ENCODE data around the gene GAGE12G. TPM values are rescaled to one million over a fixed set of nuclear protein-coding genes. Genes with fewer than 3 reads are reported as not detected.

The GAGE12G gene
- total RNA-seq, 1 donor from 2014 or later, result not detected

- DNase-seq (no peak), ATAC-seq (ENCODE audit: low read depth) (no peak)
- Mint-ChIP-seq H3K4me1 (no peaks in the 10 kb centered on the region), H3K27ac (no peak overlapping the region), H3K27me3 (no peaks in the 10 kb centered on the region), H3K4me3 (no peak overlapping the region), H3K36me3 (ENCODE audit: low read depth) (no peaks in the 10 kb centered on the region), H3K9me3 (no peaks in the 10 kb centered on the region)
- ChIA-PET CTCF (no interaction called here), POLR2A (no interaction called here)
- intact Hi-C loops (cut with micrococcal nuclease), result no loop called here
- TF ChIP-seq CTCF (IDR thresholded peaks at IDR 0.05), result no peak
Measured at GRCh38 chrX:49610718-49611310, 40.6 kb downstream of the GAGE12G start.

DNA sequence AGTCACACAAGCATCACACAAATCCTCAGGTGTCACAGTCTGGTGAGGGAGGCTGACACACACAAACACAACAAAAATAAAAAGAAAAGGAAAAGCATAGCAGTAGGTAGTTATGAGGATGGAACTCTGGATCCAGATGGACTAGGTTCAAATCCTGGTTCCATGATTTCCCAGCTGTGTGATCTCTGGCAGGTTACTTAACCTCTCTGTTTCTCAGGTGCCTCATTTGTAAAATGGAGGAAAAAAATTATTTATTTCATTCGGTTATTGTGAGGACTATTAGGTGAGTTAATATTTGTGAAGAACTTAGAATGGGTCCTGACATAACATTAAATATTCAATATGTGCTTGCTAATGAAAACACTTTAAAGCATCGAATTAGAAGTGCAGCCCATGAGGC lies 48.4 kb downstream of the GAGE12G start:
- CTCF ChIA-PET, result no interaction called here
- intact Hi-C loops (cut with micrococcal nuclease), result no loop called here
- H3K36me3 Mint-ChIP-seq (ENCODE audit: low read depth), result no peaks in the 10 kb centered on the region
- ATAC-seq (ENCODE audit: low read depth), result no peak
- TF ChIP-seq CTCF (IDR thresholded peaks at IDR 0.05), result no peak
- no peak for DNase-seq
- H3K27ac Mint-ChIP-seq, result no peak overlapping the region
- H3K4me1 Mint-ChIP-seq, result no peaks in the 10 kb centered on the region
- H3K9me3 Mint-ChIP-seq, result no peaks in the 10 kb centered on the region
- H3K27me3 Mint-ChIP-seq, result no peaks in the 10 kb centered on the region
- H3K4me3 Mint-ChIP-seq, result no peak overlapping the region
- POLR2A ChIA-PET, result no interaction called here

Other genes starting within 250 kb of the GAGE12G start
- gene GAGE12J, start 248.4 kb upstream of the GAGE12G start, total RNA-seq, result not detected in 2 replicates
- gene GAGE13, start 238.8 kb upstream of the GAGE12G start, total RNA-seq, result not detected in 2 replicates
- not detected in 2 replicates for gene GAGE12C, start 38.2 kb upstream of the GAGE12G start, total RNA-seq
- gene GAGE12D, start 28.7 kb upstream of the GAGE12G start, total RNA-seq, result not detected in 2 replicates
- not detected in 2 replicates for gene GAGE12E, start 19.1 kb upstream of the GAGE12G start, total RNA-seq
- not detected in 2 replicates for gene GAGE12F, start 9.6 kb upstream of the GAGE12G start, total RNA-seq
- gene GAGE12H, start 9.5 kb downstream of the GAGE12G start, total RNA-seq, result not detected in 2 replicates
- not detected in 2 replicates for gene GAGE2A, start 19.1 kb downstream of the GAGE12G start, total RNA-seq
- gene GAGE1, start 28.6 kb downstream of the GAGE12G start, total RNA-seq, result not detected in 2 replicates
- gene PAGE1, start 125.6 kb downstream of the GAGE12G start, total RNA-seq, result not detected in 2 replicates

Measured in activated B cell treated with CpG ODN at 0.5 μM for 24 hours (primary cell).